GM12873 (cell line): Measurements from ENCODE around the gene GPR55.

ENCODE experiments used
- CTCF ChIP-seq: IDR thresholded peaks from 2 replicates; pipeline ENCODE4 v1.5.1; 2012; ENCODE audit warnings: low read depth, mild to moderate bottlenecking, moderate library complexity, low read length, control low read depth; ENCODE audit not compliant: insufficient read depth; ENCODE audit errors: missing control alignments

Gene GPR55

GRCh38 chr2:230909841-230910545 lies 15.0 kb downstream of the GPR55 start:
- no peak for TF ChIP-seq CTCF

GRCh38 chr2:230908595-230909191 lies 16.3 kb downstream of the GPR55 start:
- TF ChIP-seq CTCF, result no peak

- no peak for TF ChIP-seq CTCF
These were observed 16.9 kb downstream of the GPR55 start for GRCh38 chr2:230908092-230908594.

GRCh38 chr2:230907361-230908091 lies 17.5 kb downstream of the GPR55 start:
- TF ChIP-seq CTCF, result no peak

GRCh38 chr2:230906471-230907230 lies 18.4 kb downstream of the GPR55 start:
- TF ChIP-seq CTCF, result no peak

GRCh38 chr2:230905448-230906421 lies 19.3 kb downstream of the GPR55 start:
- TF ChIP-seq CTCF, result no peak
